Naive thymus-derived CD4-positive, alpha-beta T cell (primary cell): ENCODE measurements around the gene MYO9B. TPM values are rescaled to one million over a fixed set of nuclear protein-coding genes. Genes with fewer than 3 reads are reported as not detected.

Experiments used
- ATAC-seq: fragments of 150-1000 bp; cut with Tn5 transposase; 2 replicates; pipeline ENCODE4 v1.10.0; 2021; ENCODE audit warnings: mild to moderate bottlenecking, moderate library complexity
- CTCF ChIA-PET: fragments of 350-600 bp; sonication (Branson Sonifier 250); formaldehyde crosslinking; loops from one replicate; lab custom pipeline; 2021; ENCODE audit warnings: antibody characterized with exemption; lab: Charles Lee
- POLR2A ChIA-PET: fragments of 350-600 bp; sonication (Branson Sonifier 250); formaldehyde crosslinking; loops from one replicate; lab custom pipeline; 2021; ENCODE audit warnings: antibody characterized with exemption, inconsistent platforms; lab: Charles Lee
- DNase-seq, 9 donors: peaks; one replicate each; pipeline versions ENCODE4 v3.0.0 to v3.0.0-alpha.2; 2020 to 2022; ENCODE audit warnings: mixed read lengths in 1 of 9
- H3K27ac ChIP-seq: one replicate; pipeline ENCODE4 v1.7.0; 2013; ENCODE audit warnings: mild to moderate bottlenecking, low read depth, low read length, moderate library complexity
- H3K27me3 ChIP-seq, 2 donors: one replicate each; pipeline ENCODE4 v1.7.0; 2013; ENCODE audit warnings: low read length in 2 of 2, mild to moderate bottlenecking in 2 of 2, moderate library complexity in 2 of 2; ENCODE audit not compliant: control insufficient read depth in 2 of 2, insufficient read depth in 2 of 2
- H3K36me3 ChIP-seq, 3 experiments: 1 replicate in 2 of 3; 2 replicates in 1 of 3; pipeline ENCODE4 v1.7.0; 2013; ENCODE audit warnings: low read length in 3 of 3, mild to moderate bottlenecking in 3 of 3, moderate library complexity in 1 of 3; ENCODE audit not compliant: insufficient read depth in 3 of 3, control insufficient read depth in 2 of 3
- H3K4me1 ChIP-seq, 2 donors: one replicate each; pipeline ENCODE4 v1.7.0; 2013; ENCODE audit warnings: low read length in 2 of 2, mild to moderate bottlenecking in 2 of 2, moderate library complexity in 1 of 2; ENCODE audit not compliant: control insufficient read depth in 2 of 2, insufficient read depth in 2 of 2
- H3K4me3 ChIP-seq: 2 replicates; pipeline ENCODE4 v1.7.0; 2013; ENCODE audit warnings: mild to moderate bottlenecking, low read length
- H3K9me3 ChIP-seq, 3 experiments: 1 replicate in 2 of 3; 2 replicates in 1 of 3; pipeline ENCODE4 v1.7.0; 2013; ENCODE audit warnings: low read length in 3 of 3; ENCODE audit not compliant: control insufficient read depth in 2 of 3
- H3K27ac Mint-ChIP-seq, 9 donors: one replicate each; pipeline ENCODE4 v1.8.0; 2020 to 2022; ENCODE audit warnings: mixed read lengths in 9 of 9, mild to moderate bottlenecking in 8 of 9, moderate library complexity in 5 of 9, inconsistent platforms in 2 of 9
- H3K27me3 Mint-ChIP-seq, 5 donors: one replicate each; pipeline ENCODE4 v1.8.0; 2021 to 2022; ENCODE audit warnings: mixed read lengths in 5 of 5, mild to moderate bottlenecking in 1 of 5
- H3K36me3 Mint-ChIP-seq, 5 donors: one replicate each; pipeline ENCODE4 v1.8.0; 2020 to 2022; ENCODE audit warnings: mixed read lengths in 5 of 5, mild to moderate bottlenecking in 3 of 5, inconsistent platforms in 1 of 5
- H3K4me1 Mint-ChIP-seq, 7 donors: one replicate each; pipeline ENCODE4 v1.8.0; 2020 to 2022; ENCODE audit warnings: mixed read lengths in 7 of 7, mild to moderate bottlenecking in 3 of 7, inconsistent platforms in 1 of 7
- H3K4me3 Mint-ChIP-seq, 10 donors: one replicate each; pipeline ENCODE4 v1.8.0; 2020 to 2022; ENCODE audit warnings: mild to moderate bottlenecking in 10 of 10, mixed read lengths in 10 of 10, moderate library complexity in 6 of 10, inconsistent platforms in 2 of 10
- H3K9me3 Mint-ChIP-seq, 11 donors: one replicate each; pipeline ENCODE4 v1.8.0; 2020 to 2022; ENCODE audit warnings: mixed read lengths in 11 of 11, mild to moderate bottlenecking in 4 of 11, inconsistent platforms in 1 of 11, moderate library complexity in 1 of 11
- intact Hi-C, 2 donors: fragments of 100-400 bp; cut with micrococcal nuclease; formaldehyde crosslinking; loops; one replicate each; pipeline ENCODE4 v1.15.1; 2023
- polyA plus RNA-seq, 2 donors: library from polyadenylated mRNA; unstranded; fragments of 300-500 nt; fragmentation: Illumina TruSeq; gene quantifications; one replicate each; pipeline ENCODE4 v1.2.3, GENCODE V29; 2021
- total RNA-seq, 6 experiments: library from RNA in 5 of 6; stranded (reverse) in 5 of 6; gene quantifications; 1 replicate in 5 of 6; 2 replicates in 1 of 6; pipeline ENCODE4 v1.2.3 and lab custom pipeline; 2021 to 2026

Gene MYO9B
- total and polyA plus RNA-seq, 7 experiments from 2014 or later = 5.6 to 297 (median 165) TPM

GRCh38 chr19:17155251-17155650 lies 79.7 kb downstream of the MYO9B start:
- CTCF ChIA-PET = interaction anchor here (0.6 to 0.7 kb wide), 2 partner anchors 809 to 1690 kb away, joined by 3 to 4 read pairs; no protein-coding TSS in a partner anchor
- no peak overlapping the region for H3K27ac Mint-ChIP-seq
- H3K4me3 Mint-ChIP-seq = no peak overlapping the region
- H3K27me3 Mint-ChIP-seq = no peaks in the 10 kb centered on the region
- H3K9me3 Mint-ChIP-seq = no peaks in the 10 kb centered on the region
- no peak overlapping the region for H3K27ac ChIP-seq
- H3K27me3 ChIP-seq = no peaks in the 10 kb centered on the region
- no peaks in the 10 kb centered on the region for H3K9me3 ChIP-seq
- POLR2A ChIA-PET = interaction anchor here (0.6 to 1.3 kb wide), 2 partner anchors 25 to 30 kb away, joined by 3 to 5 read pairs; no protein-coding TSS in a partner anchor
- intact Hi-C loops = no loop called here
- no peak overlapping the region for H3K4me3 ChIP-seq
- no peak for ATAC-seq
- no peaks in the 10 kb centered on the region for H3K4me1 Mint-ChIP-seq
- H3K36me3 Mint-ChIP-seq = peaks cover 10 to 46% (median 19%) of the 10 kb centered on the region in 5 donors
- H3K36me3 ChIP-seq = peaks cover 9 to 83% (median 12%) of the 10 kb centered on the region in 3 experiments
- DNase-seq = no peak
- H3K4me1 ChIP-seq = no peaks in the 10 kb centered on the region

GRCh38 chr19:17156296-17156946 lies 80.8 kb downstream of the MYO9B start:
- POLR2A ChIA-PET = interaction anchor here (1.3 kb wide), 1 partner anchor 32 kb away, joined by 5 read pairs; no protein-coding TSS in a partner anchor
- H3K4me3 Mint-ChIP-seq = no peak overlapping the region

GRCh38 chr19:17156947-17157302 lies 81.3 kb downstream of the MYO9B start:
- peaks cover 9 to 45% (median 17%) of the 10 kb centered on the region in 5 donors for H3K36me3 Mint-ChIP-seq
- POLR2A ChIA-PET = no interaction called here
- peak overlapping the region in 2 of 9 donors; percentile 54 to 55 for H3K27ac Mint-ChIP-seq

More at GRCh38 chr19:17156296-17156946, 80.8 kb downstream of the MYO9B start:
- CTCF ChIA-PET = interaction anchor here (0.6 kb wide), 1 partner anchor 482 kb away, joined by 3 read pairs; no protein-coding TSS in a partner anchor
- no peak overlapping the region for H3K27ac ChIP-seq
- H3K36me3 ChIP-seq = peaks cover 9 to 87% (median 12%) of the 10 kb centered on the region in 3 experiments
- no peak overlapping the region for H3K4me3 ChIP-seq
- no peak for ATAC-seq
- no peaks in the 10 kb centered on the region for H3K9me3 ChIP-seq
- DNase-seq = no peak
- H3K9me3 Mint-ChIP-seq = no peaks in the 10 kb centered on the region
- H3K4me1 Mint-ChIP-seq = no peaks in the 10 kb centered on the region
- H3K36me3 Mint-ChIP-seq = peaks cover 11 to 48% (median 20%) of the 10 kb centered on the region in 5 donors
- peak overlapping the region in 2 of 9 donors; percentile 54 to 55 for H3K27ac Mint-ChIP-seq
- intact Hi-C loops = no loop called here
- H3K4me1 ChIP-seq = peaks cover 0 to 3% of the 10 kb centered on the region in 2 donors
- no peaks in the 10 kb centered on the region for H3K27me3 ChIP-seq
- no peaks in the 10 kb centered on the region for H3K27me3 Mint-ChIP-seq

GRCh38 chr19:17158584-17158983 lies 83.0 kb downstream of the MYO9B start:
- H3K4me1 Mint-ChIP-seq = no peaks in the 10 kb centered on the region
- Histone ChIP-seq H3K4me1 (peaks cover 0 to 5% of the 10 kb centered on the region in 2 donors), H3K4me3 (no peak overlapping the region), H3K27ac (no peak overlapping the region), H3K27me3 (no peaks in the 10 kb centered on the region), H3K9me3 (no peaks in the 10 kb centered on the region), H3K36me3 (peaks cover 15 to 92% (median 23%) of the 10 kb centered on the region in 3 experiments)
- H3K27me3 Mint-ChIP-seq = no peaks in the 10 kb centered on the region
- ChIA-PET POLR2A (no interaction called here), CTCF (no interaction called here)
- H3K4me3 Mint-ChIP-seq = no peak overlapping the region
- DNase-seq (no peak), ATAC-seq (no peak)
- intact Hi-C loops = no loop called here
- H3K27ac Mint-ChIP-seq = no peak overlapping the region
- H3K9me3 Mint-ChIP-seq = peaks cover 0 to 5% (median 0%) of the 10 kb centered on the region in 11 donors
- peaks cover 19 to 54% (median 25%) of the 10 kb centered on the region in 5 donors for H3K36me3 Mint-ChIP-seq

More at GRCh38 chr19:17156947-17157302, 81.3 kb downstream of the MYO9B start:
- Histone ChIP-seq H3K36me3 (peaks cover 9 to 88% (median 12%) of the 10 kb centered on the region in 3 experiments), H3K27me3 (no peaks in the 10 kb centered on the region), H3K27ac (no peak overlapping the region), H3K9me3 (no peaks in the 10 kb centered on the region), H3K4me1 (peaks cover 0 to 5% of the 10 kb centered on the region in 2 donors), H3K4me3 (no peak overlapping the region)
- Mint-ChIP-seq H3K4me1 (no peaks in the 10 kb centered on the region), H3K27me3 (no peaks in the 10 kb centered on the region), H3K9me3 (no peaks in the 10 kb centered on the region), H3K4me3 (peak overlapping the region in 1 of 10 donors; percentile 38)
- ATAC-seq (peak; percentile 93), DNase-seq (no peak)
- intact Hi-C loops = no loop called here
- CTCF ChIA-PET = no interaction called here

- intact Hi-C loops = no loop called here
- DNase-seq = no peak
- H3K4me3 ChIP-seq = no peak overlapping the region
- Mint-ChIP-seq H3K27ac (peak overlapping the region in 4 of 9 donors; percentile 37 to 55 (median 49)), H3K36me3 (peaks cover 16 to 58% (median 31%) of the 10 kb centered on the region in 5 donors), H3K4me3 (no peak overlapping the region), H3K9me3 (peaks cover 0 to 6% (median 0%) of the 10 kb centered on the region in 11 donors), H3K27me3 (no peaks in the 10 kb centered on the region), H3K4me1 (no peaks in the 10 kb centered on the region)
- peaks cover 0 to 5% of the 10 kb centered on the region in 2 donors for H3K4me1 ChIP-seq
- H3K27me3 ChIP-seq = no peaks in the 10 kb centered on the region
- POLR2A ChIA-PET = interaction anchor here (0.8 to 0.9 kb wide), 2 partner anchors 34 to 690 kb away, joined by 3 read pairs; no protein-coding TSS in a partner anchor
- no peak overlapping the region for H3K27ac ChIP-seq
- peaks cover 19 to 92% (median 19%) of the 10 kb centered on the region in 3 experiments for H3K36me3 ChIP-seq
- CTCF ChIA-PET = no interaction called here
- ATAC-seq = no peak
- H3K9me3 ChIP-seq = no peaks in the 10 kb centered on the region
These were observed 84.2 kb downstream of the MYO9B start for GRCh38 chr19:17159466-17160393.

- peaks cover 0 to 5% of the 10 kb centered on the region in 2 donors for H3K4me1 ChIP-seq
- Mint-ChIP-seq H3K9me3 (peaks cover 0 to 6% (median 0%) of the 10 kb centered on the region in 11 donors), H3K27me3 (no peaks in the 10 kb centered on the region), H3K36me3 (peaks cover 16 to 61% (median 35%) of the 10 kb centered on the region in 5 donors), H3K4me3 (peak overlapping the region in 1 of 10 donors; percentile 10), H3K27ac (no peak overlapping the region), H3K4me1 (no peaks in the 10 kb centered on the region)
- CTCF ChIA-PET = no interaction called here
- DNase-seq (no peak), ATAC-seq (peak; percentile 31)
- H3K9me3 ChIP-seq = no peaks in the 10 kb centered on the region
- H3K36me3 ChIP-seq = peaks cover 19 to 92% (median 19%) of the 10 kb centered on the region in 3 experiments
- no peaks in the 10 kb centered on the region for H3K27me3 ChIP-seq
- H3K4me3 ChIP-seq = no peak overlapping the region
- intact Hi-C loops = no loop called here
- POLR2A ChIA-PET = interaction anchor here (0.6 to 0.9 kb wide), 2 partner anchors 31 to 35 kb away, joined by 3 to 4 read pairs; no protein-coding TSS in a partner anchor
- H3K27ac ChIP-seq = no peak overlapping the region
These were observed 85.3 kb downstream of the MYO9B start for GRCh38 chr19:17160908-17161307.
